Prostate gland (tissue), 1 donor: ENCODE data around the gene CTDSP1.

Experiments used
- POLR2A ChIP-seq: fragments of 450-650 bp; IDR thresholded peaks from one replicate; pipeline ENCODE4 v1.6.1; 2016; ENCODE audit warnings: antibody characterized with exemption, mild to moderate bottlenecking
- POLR2AphosphoS5 ChIP-seq: sonication (generic); formaldehyde crosslinking; IDR thresholded peaks from one replicate; pipeline ENCODE4 v1.6.1; 2017; ENCODE audit warnings: antibody characterized with exemption

- no peak for TF ChIP-seq POLR2AphosphoS5
- no peak for TF ChIP-seq POLR2A
Observed at GRCh38 chr2:218405086-218405745, 5.5 kb downstream of the CTDSP1 start.
